MM.1S (cell line): Measurements from ENCODE around the gene CLCA2.

ENCODE experiments used
- DNase-seq: peaks from one replicate; pipeline ENCODE4 v3.0.0-alpha.2; 2015
- H2AFZ ChIP-seq: fragments of 300-600 bp; sonication (generic); 2 replicates; pipeline ENCODE4 v1.6.0; 2016; ENCODE audit warnings: antibody characterized with exemption, low read length
- H3F3A ChIP-seq: fragments of 300-600 bp; sonication (generic); 2 replicates; pipeline ENCODE4 v1.6.1; 2016; ENCODE audit warnings: mild to moderate bottlenecking, antibody characterized with exemption, low read length, moderate library complexity, mixed read lengths; ENCODE audit not compliant: insufficient read depth
- H3K27ac ChIP-seq: fragments of 300-600 bp; sonication (generic); 2 replicates; pipeline ENCODE4 v1.5.1; 2016; ENCODE audit warnings: mild to moderate bottlenecking, low read length
- H3K27me3 ChIP-seq: fragments of 300-600 bp; sonication (generic); replicated peaks from 2 replicates; pipeline ENCODE4 v1.6.0; 2016; ENCODE audit warnings: low read length; ENCODE audit not compliant: insufficient read depth
- H3K36me3 ChIP-seq: fragments of 300-600 bp; sonication (generic); replicated peaks from 2 replicates; pipeline ENCODE4 v1.6.1; 2016; ENCODE audit warnings: mild to moderate bottlenecking, low read length, mixed read lengths; ENCODE audit not compliant: insufficient read depth
- H3K4me1 ChIP-seq: fragments of 300-600 bp; sonication (generic); 2 replicates; pipeline ENCODE4 v1.6.1; 2016; ENCODE audit warnings: low read length, mixed read lengths
- H3K4me2 ChIP-seq: fragments of 300-600 bp; sonication (generic); 2 replicates; pipeline ENCODE4 v1.6.0; 2016; ENCODE audit warnings: low read depth, low read length
- H3K4me3 ChIP-seq: fragments of 300-600 bp; sonication (generic); 2 replicates; pipeline ENCODE4 v1.5.1; 2016; ENCODE audit warnings: low read length, mixed read lengths
- H3K79me2 ChIP-seq: fragments of 300-600 bp; sonication (generic); 2 replicates; pipeline ENCODE4 v1.6.1; 2016; ENCODE audit warnings: mixed run types, low read length, mixed read lengths
- H3K9ac ChIP-seq: fragments of 300-600 bp; sonication (generic); 2 replicates; pipeline ENCODE4 v1.6.1; 2016; ENCODE audit warnings: low read length, mixed read lengths
- H3K9me2 ChIP-seq: fragments of 300-600 bp; sonication (generic); replicated peaks from 2 replicates; pipeline ENCODE4 v1.6.1; 2016; ENCODE audit warnings: mild to moderate bottlenecking, low read length, mixed read lengths; ENCODE audit not compliant: insufficient read depth
- H3K9me3 ChIP-seq: fragments of 300-600 bp; sonication (generic); replicated peaks from 2 replicates; pipeline ENCODE4 v1.6.1; 2016; ENCODE audit warnings: mild to moderate bottlenecking, low read length, mixed read lengths; ENCODE audit not compliant: insufficient read depth
- H4K20me1 ChIP-seq: fragments of 300-600 bp; sonication (generic); 2 replicates; pipeline ENCODE4 v1.6.1; 2016; ENCODE audit warnings: mild to moderate bottlenecking, low read length, moderate library complexity, mixed read lengths; ENCODE audit not compliant: insufficient read depth
- CTCF ChIP-seq: fragments of 300-600 bp; sonication (generic); IDR thresholded peaks from 2 replicates; pipeline ENCODE4 v1.5.1; 2016; ENCODE audit warnings: antibody characterized with exemption, low read length, mixed read lengths
- EZH2 ChIP-seq: fragments of 300-600 bp; sonication (generic); optimal IDR thresholded peaks from 2 replicates; pipeline ENCODE3; 2017; ENCODE audit warnings: low read depth, mild to moderate bottlenecking, antibody characterized with exemption, low read length, mixed read lengths
- EZH2phosphoT487 ChIP-seq: fragments of 300-600 bp; sonication (generic); IDR thresholded peaks from 2 replicates; pipeline ENCODE4 v1.6.1; 2018; ENCODE audit warnings: antibody characterized with exemption, low read length

Gene CLCA2

GRCh38 chr1:86453664-86454063 lies 29.7 kb downstream of the CLCA2 start:
- Histone ChIP-seq H3K27ac (no peak overlapping the region), H3K4me2 (no peak overlapping the region), H3K9me3 (no peaks in the 10 kb centered on the region), H4K20me1 (no peaks in the 10 kb centered on the region), H3K4me1 (no peaks in the 10 kb centered on the region), H3K79me2 (no peaks in the 10 kb centered on the region), H3K4me3 (no peak overlapping the region), H2AFZ (no peak overlapping the region), H3K36me3 (no peaks in the 10 kb centered on the region), H3K9me2 (no peaks in the 10 kb centered on the region), H3K27me3 (no peaks in the 10 kb centered on the region), H3K9ac (no peak overlapping the region), H3F3A (no peaks in the 10 kb centered on the region)
- TF ChIP-seq EZH2phosphoT487, result no peak
- TF ChIP-seq CTCF, result no peak
- no peak for TF ChIP-seq EZH2
- DNase-seq, result no peak

GRCh38 chr1:86455073-86455472 lies 31.1 kb downstream of the CLCA2 start:
- H3K9me3 ChIP-seq, result no peaks in the 10 kb centered on the region
- H4K20me1 ChIP-seq, result no peaks in the 10 kb centered on the region
- no peaks in the 10 kb centered on the region for H3K4me1 ChIP-seq
- no peak overlapping the region for H3K9ac ChIP-seq
- H3K4me2 ChIP-seq, result no peak overlapping the region
- DNase-seq, result no peak
- no peak overlapping the region for H3K4me3 ChIP-seq
- TF ChIP-seq EZH2 (no peak), EZH2phosphoT487 (no peak), CTCF (no peak)
- no peaks in the 10 kb centered on the region for H3K79me2 ChIP-seq
- no peaks in the 10 kb centered on the region for H3K36me3 ChIP-seq
- H2AFZ ChIP-seq, result no peak overlapping the region
- no peaks in the 10 kb centered on the region for H3F3A ChIP-seq
- no peaks in the 10 kb centered on the region for H3K27me3 ChIP-seq
- no peak overlapping the region for H3K27ac ChIP-seq
- no peaks in the 10 kb centered on the region for H3K9me2 ChIP-seq

- H2AFZ ChIP-seq, result no peak overlapping the region
- no peak for DNase-seq
- H3K4me2 ChIP-seq, result no peak overlapping the region
- no peak for TF ChIP-seq CTCF
- TF ChIP-seq EZH2phosphoT487, result no peak
- TF ChIP-seq EZH2, result no peak
- H3K4me3 ChIP-seq, result no peak overlapping the region
- no peaks in the 10 kb centered on the region for H3K9me3 ChIP-seq
- no peaks in the 10 kb centered on the region for H3F3A ChIP-seq
- no peaks in the 10 kb centered on the region for H4K20me1 ChIP-seq
- H3K9ac ChIP-seq, result no peak overlapping the region
- no peaks in the 10 kb centered on the region for H3K9me2 ChIP-seq
- H3K27ac ChIP-seq, result no peak overlapping the region
- H3K27me3 ChIP-seq, result 0 out of 2 replicates have a peak, but pooled peaks cover 2% of the 10 kb centered on the region
- no peaks in the 10 kb centered on the region for H3K79me2 ChIP-seq
- no peaks in the 10 kb centered on the region for H3K36me3 ChIP-seq
- H3K4me1 ChIP-seq, result no peaks in the 10 kb centered on the region
Measured at GRCh38 chr1:86460998-86461397, 37.0 kb downstream of the CLCA2 start.
